LNCaP clone FGC (cell line): ENCODE results near the gene PTPRO.

Experiments used
- DNase-seq: peaks from one replicate; pipeline ENCODE4 v3.0.0-alpha.2; 2011; ENCODE audit warnings: low read depth
- H3K4me3 ChIP-seq: 2 replicates; pipeline ENCODE4 v1.5.1; 2011; ENCODE audit warnings: mild to moderate bottlenecking, low read depth, low read length, control low read depth
- TF ChIP-seq, protein P1 (sequence below): IDR thresholded peaks from 2 replicates; pipeline ENCODE4 v1.5.1; 2012; ENCODE audit warnings: mild to moderate bottlenecking; ENCODE audit not compliant: control insufficient read depth, insufficient read depth; ENCODE audit errors: extremely low read depth

Gene PTPRO

DNA sequence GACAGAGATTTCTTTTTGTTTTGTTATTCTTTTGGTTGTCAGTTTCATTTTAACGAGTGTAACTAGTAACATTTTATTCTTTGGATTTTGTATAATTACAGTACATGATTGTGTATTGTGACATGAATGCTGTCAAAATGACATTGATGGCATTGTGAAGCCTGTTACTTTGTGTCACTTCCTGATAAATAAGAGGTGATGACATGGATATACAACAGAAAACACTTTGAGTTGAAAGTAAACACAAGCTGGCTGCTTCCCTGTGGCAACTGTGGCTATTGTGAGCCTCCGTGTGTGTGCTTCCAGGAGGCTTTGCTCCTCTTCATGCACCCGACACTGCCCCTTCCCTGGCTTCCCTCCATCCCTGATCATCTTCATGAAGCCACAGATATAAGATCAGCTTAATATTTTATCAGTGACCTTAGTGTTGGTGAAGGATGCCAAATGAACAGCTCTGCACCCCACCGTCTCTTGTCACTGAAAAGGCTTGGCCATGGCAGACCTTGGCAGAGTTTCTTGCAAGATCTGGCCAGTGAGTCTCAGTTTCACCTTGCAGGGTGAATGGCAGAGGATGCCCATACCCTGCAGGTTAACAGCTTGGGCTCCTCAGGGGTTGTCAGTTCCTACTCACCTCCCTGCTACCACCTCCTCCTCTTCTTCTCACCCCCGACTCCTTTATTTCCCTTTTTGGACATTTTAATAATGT is 275.0 kb downstream of the PTPRO start:
- TF ChIP-seq, protein P1, sequence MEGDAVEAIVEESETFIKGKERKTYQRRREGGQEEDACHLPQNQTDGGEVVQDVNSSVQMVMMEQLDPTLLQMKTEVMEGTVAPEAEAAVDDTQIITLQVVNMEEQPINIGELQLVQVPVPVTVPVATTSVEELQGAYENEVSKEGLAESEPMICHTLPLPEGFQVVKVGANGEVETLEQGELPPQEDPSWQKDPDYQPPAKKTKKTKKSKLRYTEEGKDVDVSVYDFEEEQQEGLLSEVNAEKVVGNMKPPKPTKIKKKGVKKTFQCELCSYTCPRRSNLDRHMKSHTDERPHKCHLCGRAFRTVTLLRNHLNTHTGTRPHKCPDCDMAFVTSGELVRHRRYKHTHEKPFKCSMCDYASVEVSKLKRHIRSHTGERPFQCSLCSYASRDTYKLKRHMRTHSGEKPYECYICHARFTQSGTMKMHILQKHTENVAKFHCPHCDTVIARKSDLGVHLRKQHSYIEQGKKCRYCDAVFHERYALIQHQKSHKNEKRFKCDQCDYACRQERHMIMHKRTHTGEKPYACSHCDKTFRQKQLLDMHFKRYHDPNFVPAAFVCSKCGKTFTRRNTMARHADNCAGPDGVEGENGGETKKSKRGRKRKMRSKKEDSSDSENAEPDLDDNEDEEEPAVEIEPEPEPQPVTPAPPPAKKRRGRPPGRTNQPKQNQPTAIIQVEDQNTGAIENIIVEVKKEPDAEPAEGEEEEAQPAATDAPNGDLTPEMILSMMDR, result no peak
- no peak for DNase-seq
- no peak overlapping the region for H3K4me3 ChIP-seq

DNA sequence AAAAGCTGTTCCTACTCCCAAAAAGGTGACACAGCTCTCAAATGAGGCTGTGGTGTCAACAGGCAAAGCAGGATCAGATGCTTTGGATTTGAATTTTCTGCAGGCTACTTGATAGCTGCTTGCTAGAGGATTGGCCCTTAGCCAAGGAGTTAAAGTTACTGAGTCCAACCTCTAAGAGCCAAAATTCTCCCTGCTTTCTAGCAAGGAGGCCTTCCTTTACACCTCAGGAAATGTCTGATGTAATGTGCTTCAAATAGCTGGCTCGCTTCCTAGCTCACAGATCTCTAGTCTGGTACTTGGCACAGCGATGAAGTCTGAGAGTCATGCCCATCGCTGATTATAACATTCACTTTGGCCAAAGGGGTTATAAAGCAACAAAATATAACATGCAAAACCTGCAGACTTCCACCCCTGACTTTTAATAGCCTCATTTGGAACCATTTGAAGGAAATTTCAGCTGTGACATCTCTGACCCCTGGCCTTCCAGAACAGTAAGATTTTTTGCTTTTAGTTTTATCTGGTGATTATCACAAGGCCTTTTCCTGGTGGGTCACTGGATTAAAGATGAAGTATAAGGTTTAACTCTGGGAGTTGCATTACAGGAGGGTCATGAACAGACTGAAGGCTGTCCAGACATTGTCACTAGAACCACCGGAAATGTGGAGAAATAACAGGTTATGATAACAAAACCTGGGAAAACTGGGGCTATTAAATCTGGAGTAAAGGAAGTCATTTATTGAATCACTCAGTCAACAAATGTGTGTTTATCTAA is 277.1 kb downstream of the PTPRO start:
- no peak for DNase-seq
- TF ChIP-seq, protein P1, result no peak
- H3K4me3 ChIP-seq, result no peak overlapping the region

DNA sequence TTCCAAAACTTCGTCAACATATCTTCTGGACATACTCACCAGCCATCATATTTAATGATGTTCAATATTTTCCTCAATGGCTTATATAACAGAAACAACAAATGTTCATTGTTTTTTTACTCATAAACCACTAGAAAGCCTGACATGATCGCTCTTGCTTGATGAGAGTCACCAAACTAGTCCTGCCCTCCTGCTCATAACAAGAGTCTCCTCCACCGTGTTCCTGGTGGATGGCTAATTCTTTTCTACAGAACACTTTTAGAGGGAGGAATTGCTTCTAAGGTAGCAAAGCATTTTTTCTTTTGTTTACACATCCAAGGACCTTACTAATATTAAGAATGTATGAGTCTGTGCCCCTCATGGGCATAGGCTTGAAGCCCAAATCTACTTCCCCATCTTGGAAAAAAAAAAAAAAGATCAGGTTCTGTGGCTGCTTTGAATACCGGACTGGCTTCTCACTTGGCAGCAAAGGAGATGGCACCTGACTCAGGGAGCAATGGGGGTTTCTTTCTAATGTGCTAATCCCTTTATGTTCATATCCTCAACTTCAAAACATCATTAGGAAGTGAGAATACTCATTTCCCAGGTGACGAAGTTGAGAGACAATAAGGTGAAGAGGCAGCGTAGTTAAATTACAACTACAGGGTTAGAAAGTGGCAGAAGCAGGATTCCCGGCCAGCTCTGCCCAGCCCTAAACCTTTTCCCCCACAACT is 278.1 kb downstream of the PTPRO start:
- no peak for DNase-seq
- no peak overlapping the region for H3K4me3 ChIP-seq
- TF ChIP-seq, protein P1, result no peak

DNA sequence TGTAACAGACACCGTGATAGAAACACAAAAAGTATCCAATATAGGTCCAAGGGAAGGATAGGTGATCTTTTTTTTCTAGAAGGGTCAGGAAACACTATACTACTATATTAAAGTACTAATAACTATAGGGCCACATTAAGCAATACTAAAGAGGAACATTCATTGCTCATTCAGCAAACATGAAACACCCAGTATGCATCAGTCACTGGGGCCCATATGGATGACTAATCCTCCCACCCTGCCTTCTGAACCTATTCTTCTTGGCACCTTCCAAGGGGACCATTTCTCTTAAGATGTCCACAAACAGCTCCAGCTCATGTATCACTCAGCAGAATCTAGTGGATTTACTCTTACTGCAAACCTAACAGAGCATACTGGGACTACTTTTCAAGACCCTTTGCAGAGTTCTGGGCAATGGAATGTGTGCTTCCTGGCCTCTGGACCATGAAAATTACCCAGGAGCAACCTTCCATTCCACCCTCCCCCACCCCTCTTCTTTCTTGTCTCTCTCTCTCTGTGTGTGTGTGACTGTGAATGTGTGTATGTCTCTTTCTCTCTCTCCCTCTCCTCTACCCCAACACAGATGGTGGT is 279.0 kb downstream of the PTPRO start:
- no peak for DNase-seq
- no peak overlapping the region for H3K4me3 ChIP-seq
- TF ChIP-seq, protein P1, result no peak

DNA sequence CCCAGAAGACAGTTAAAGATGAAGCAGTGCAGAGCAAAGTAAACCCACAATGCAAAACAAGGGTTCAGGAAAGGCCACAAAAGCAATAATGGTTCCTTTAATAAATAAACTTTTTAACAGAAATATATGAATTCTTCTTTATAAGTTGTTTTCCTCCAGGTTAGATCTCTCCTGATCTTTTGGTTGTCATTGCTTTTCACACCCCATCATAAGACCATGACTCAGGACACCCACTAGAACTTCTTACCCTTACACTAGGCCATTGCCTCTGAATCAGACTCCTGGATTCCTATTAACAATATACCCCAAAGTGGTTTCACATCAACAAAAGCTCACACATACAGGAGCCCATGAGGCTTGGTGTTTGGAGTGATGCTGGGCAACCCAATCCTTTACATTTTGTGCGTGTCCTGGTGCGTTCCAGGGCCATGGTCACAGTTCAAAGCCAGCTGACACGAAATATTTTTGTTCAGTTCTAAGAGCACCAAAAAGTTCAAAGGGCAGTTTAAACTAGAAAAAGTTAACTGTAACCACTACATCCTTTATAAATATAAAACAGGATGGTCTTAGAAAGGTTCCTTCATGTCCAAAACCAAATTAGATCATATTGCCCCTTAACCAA is 279.9 kb downstream of the PTPRO start:
- no peak for DNase-seq
- TF ChIP-seq, protein P1, result no peak
- H3K4me3 ChIP-seq, result no peak overlapping the region

DNA sequence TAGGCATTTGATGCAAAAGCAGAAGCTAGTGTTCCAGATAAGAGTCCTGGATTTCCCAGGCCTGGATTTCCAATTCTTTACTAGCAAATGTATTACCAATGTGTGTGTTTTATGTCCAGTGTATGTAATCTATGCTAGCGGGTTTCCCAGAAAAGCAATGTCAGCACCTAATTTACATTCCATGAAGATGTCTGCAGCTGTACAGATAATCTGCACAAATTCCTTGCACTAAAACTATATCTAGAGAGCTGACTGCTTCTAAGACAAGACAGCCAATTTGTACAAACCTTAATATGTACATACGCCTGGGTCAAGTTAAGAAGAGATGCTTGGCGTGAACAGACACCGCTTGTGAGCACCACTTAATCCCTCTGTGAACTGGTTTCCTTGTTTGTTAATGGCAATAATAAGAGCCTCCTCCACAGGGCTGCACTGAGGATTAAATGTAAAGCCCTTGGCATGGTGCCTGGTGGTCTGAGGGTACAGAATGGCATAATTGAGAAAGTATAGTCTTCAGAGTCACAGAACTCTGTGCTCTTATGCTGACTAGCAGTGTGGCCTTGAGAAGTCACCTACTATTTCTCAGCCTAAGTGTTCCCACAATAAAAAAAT is 281.3 kb downstream of the PTPRO start:
- H3K4me3 ChIP-seq, result no peak overlapping the region
- TF ChIP-seq, protein P1, result no peak
- no peak for DNase-seq
